Heart right ventricle (tissue), 16 donors: Measurements from ENCODE around the gene FAM89B. TPM values are rescaled to one million over a fixed set of nuclear protein-coding genes. Genes with fewer than 3 reads are reported as not detected.
A peak's percentile ranks its signal among the peaks of the same experiment; 100 is the strongest.
"Not testable (repeated sequence)": the region's sequence is repeated elsewhere in the genome, so short reads cannot be mapped to it uniquely, and the experiment has no call there.

ENCODE experiments used
- ATAC-seq, 8 donors: fragments of 200-7000 bp; cut with Tn5 transposase; one replicate each; pipeline ENCODE4 v1.9.1; 2020; ENCODE audit warnings: mild to moderate bottlenecking in 8 of 8, moderate library complexity in 8 of 8, moderate number of reproducible peaks in 1 of 8
- DNase-seq, 2 donors: peaks; one replicate each; pipeline ENCODE4 v3.0.0-alpha.2; 2020
- H3K27ac ChIP-seq, 10 donors: fragments of 200-600 bp; sonication (generic) in 2 of 10; one replicate each; pipeline versions ENCODE4 v1.5.0 to v1.8.0; 2020 to 2022; ENCODE audit warnings: mild to moderate bottlenecking in 3 of 10
- H3K27me3 ChIP-seq, 7 donors: fragments of 200-600 bp; one replicate each; pipeline ENCODE4 v1.8.0; 2021 to 2022; ENCODE audit warnings: mild to moderate bottlenecking in 2 of 7
- H3K36me3 ChIP-seq, 9 donors: fragments of 200-600 bp; sonication (generic) in 1 of 9; one replicate each; pipeline versions ENCODE4 v1.5.0 to v1.8.0; 2020 to 2022; ENCODE audit warnings: mild to moderate bottlenecking in 2 of 9
- H3K4me1 ChIP-seq, 9 donors: fragments of 200-600 bp; sonication (generic) in 1 of 9; one replicate each; pipeline versions ENCODE4 v1.5.0 to v1.8.0; 2020 to 2022; ENCODE audit warnings: mild to moderate bottlenecking in 4 of 9
- H3K4me3 ChIP-seq, 10 donors: fragments of 200-600 bp; sonication (generic) in 2 of 10; one replicate each; pipeline versions ENCODE4 v1.5.0 to v1.8.0; 2020 to 2022; ENCODE audit warnings: mild to moderate bottlenecking in 7 of 10, moderate library complexity in 2 of 10
- H3K9me3 ChIP-seq, 11 donors: fragments of 200-600 bp in 10 of 11; sonication (generic) in 2 of 11; one replicate each; pipeline versions ENCODE4 v1.5.0 to v1.8.0; 2013 to 2022; ENCODE audit warnings: mild to moderate bottlenecking in 2 of 11, control low read depth in 1 of 11, moderate library complexity in 1 of 11
- CTCF ChIP-seq, 9 donors: fragments of 200-600 bp; sonication (generic) in 2 of 9; IDR thresholded peaks; one replicate each; pipeline versions ENCODE4 v1.5.0 to v1.8.0; 2021 to 2022; ENCODE audit warnings: antibody characterized with exemption in 9 of 9, mild to moderate bottlenecking in 5 of 9, moderate library complexity in 1 of 9
- WGBS, 2 donors: extraction: QIAGEN DNeasy Blood & Tissue Kit; methylation state at CpG; one replicate each; pipeline ENCODE4 v1.1.7; 2013; ENCODE audit warnings: inconsistent platforms in 1 of 2; 5-methylcytosine and 5-hydroxymethylcytosine counted together
- intact Hi-C, 10 donors: fragments of 100-400 bp; cut with DNase I; formaldehyde crosslinking; loops; one replicate each; pipeline versions ENCODE4 v1.11.1 to v1.14.2; 2022
- long read RNA-seq, 3 donors: library from polyadenylated mRNA; unstranded; transcript quantifications; one replicate each; pipeline ENCODE4 v2.0.0, GENCODE V29; 2020 to 2021
- polyA plus RNA-seq, 2 donors: library from polyadenylated mRNA; stranded (reverse); fragments of 200-250 nt; gene quantifications; one replicate each; pipeline ENCODE4 v1.2.3, GENCODE V29; 2013
- total RNA-seq, 10 donors: library from RNA; stranded (reverse); fragmentation: NEBNext Ultra II Directional in 3 of 10; extraction: Animal tissue kit (Norgen Biotek cat#: 25700) in 3 of 10; gene quantifications; one replicate each; pipeline versions ENCODE4 v1.2.1 to v1.2.4, GENCODE V29; 2021 to 2023
- donor health status: Arrhythmogenic right ventricular cardiomyopathy.
- donor health status: ischemic (EF 13 %, LVEDD 7.1; RV severe dilation, severe dysfunction).
- donor health status: healthy with polysubstance abuse.
- donor health status: DM: no; HTN: yes; CAD: no.
- donor health status: DM: no; HTN: no; CAD: no.
- donor health status: ischemic (EF 25% LVEDD 6.9; RV normal size, moderate dysfunction).
- donor health status: ischemic (EF 25% LVEDD 5.7; RV mildly dilated, moderate dysfunction).
- donor health status: healthy.
- donor health status: DM: yes; HTN: yes; CAD: no.
- donor health status: Ischemic cardiomyopathy.
- donor health status: ischemic (EF 35%, LVEDD 5.7; RV mildly dilated, moderate dysfunction).
- donor health status: nonischemic (EF 11% LVEDD 7.7; RV severe dilation, severe dysfunction).
- donor health status: DM: yes; HTN: yes; CAD: no.
- donor health status: PGD.
- donor health status: ischemic (EF 29% LVEDD 5.4; RV normal size, mild dysfunction).
- donor health status: nonischemic (EF 23%, LVEDD 6.1; RV moderate dilation, normal function).

The FAM89B gene
- total RNA-seq, result 10 to 100 TPM; 21.2 to 54.9 (median 29.2) TPM
- 10 to 100 TPM; 42.0 to 55.7 TPM for polyA plus RNA-seq
- long read RNA-seq, donor 1, transcript FAM89B-202 (2 exons, 1,337 nt), result minor isoform, 20 of 81 reads
- long read RNA-seq, donor 1, transcript FAM89B-203 (2 exons, 1,263 nt), result major isoform, 39 of 81 reads
- long read RNA-seq, donor 1, transcript FAM89B-201 (2 exons, 1,409 nt), result minor isoform, 5 of 81 reads
- long read RNA-seq, donor 1, partial matches to known transcripts, result 0 of 81 reads
- long read RNA-seq, donor 1, other reads (novel, unspliced or antisense), result 17 of 81 reads
- long read RNA-seq, donor 2, transcript FAM89B-202 (2 exons, 1,337 nt), result minor isoform, 14 of 44 reads
- long read RNA-seq, donor 2, transcript FAM89B-203 (2 exons, 1,263 nt), result major isoform, 29 of 44 reads
- long read RNA-seq, donor 2, partial matches to known transcripts, result 0 of 44 reads
- long read RNA-seq, donor 2, other reads (novel, unspliced or antisense), result 0 of 44 reads
- long read RNA-seq, donor 3, partial matches to known transcripts, result 0 of 4 reads
- long read RNA-seq, donor 3, other reads (novel, unspliced or antisense), result 2 of 4 reads

GRCh38 chr11:65572356-65573051 is at the start of gene FAM89B:
FAM89B (plus strand) TSS chr11:65572538; CDS start chr11:65572670, 132 bp downstream.
- DNase-seq (peak; percentile 94 to 95), ATAC-seq (peak in 7 of 8 donors; percentile 7 to 27 (median 18))
- Histone ChIP-seq H3K27me3 (no peaks in the 10 kb centered on the region), H3K36me3 (peaks cover 0 to 13% (median 0%) of the 10 kb centered on the region in 9 donors), H3K4me3 (peak within 1 kb of the TSS; percentile 19 to 98 (median 84)), H3K9me3 (no peaks in the 10 kb centered on the region), H3K4me1 (peaks cover 29 to 80% (median 76%) of the 10 kb centered on the region in 9 donors), H3K27ac (peak within 1 kb of the TSS; percentile 89 to 100 (median 96))
- no peak for TF ChIP-seq CTCF (IDR thresholded peaks at IDR 0.05)
- intact Hi-C loops, result loop anchor here in 6 of 10 donors (2.0 to 5.0 kb wide), 5 partner anchors 32 to 345 kb away; partner anchors contain the start of genes MAP3K11 (in 2 of the 6), C11orf68 (in 1 of the 6) and DRAP1 (in 1 of the 6)
- 0% methylated on average over 55 to 86 of the region's 86 CpGs for WGBS, 2 donors

- 71% methylated on average over 18 of the region's 18 CpGs for WGBS, 2 donors
- H3K4me3 ChIP-seq, result peak overlapping the region in 1 of 10 donors; percentile 8
- DNase-seq, result not testable (repeated sequence)
Measured at GRCh38 chr11:65522718-65523630, 49.4 kb upstream of the FAM89B start.

GRCh38 chr11:65523631-65523968 is 48.7 kb upstream of the FAM89B start:
- 92 to 95% methylated on average over 7 of the region's 7 CpGs for WGBS, 2 donors
- H3K9me3 ChIP-seq, intact Hi-C loops, H3K27me3 ChIP-seq, DNase-seq: not testable (repeated sequence)
- H3K4me3 ChIP-seq, result peak overlapping the region in 1 of 10 donors; percentile 8
- ATAC-seq, result peak in 1 of 8 donors; percentile 3
- H3K36me3 ChIP-seq, result peaks cover 0 to 27% (median 11%) of the 10 kb centered on the region in 9 donors
- H3K27ac ChIP-seq, result peak overlapping the region in 2 of 10 donors; percentile 65 to 80
- peaks cover 9 to 39% (median 24%) of the 10 kb centered on the region in 9 donors for H3K4me1 ChIP-seq

More at GRCh38 chr11:65522718-65523630, 49.4 kb upstream of the FAM89B start:
- H3K9me3 ChIP-seq, H3K27me3 ChIP-seq, ATAC-seq, intact Hi-C loops: not testable (repeated sequence)
- peaks cover 0 to 21% (median 11%) of the 10 kb centered on the region in 9 donors for H3K36me3 ChIP-seq
- peaks cover 9 to 39% (median 24%) of the 10 kb centered on the region in 9 donors for H3K4me1 ChIP-seq
- H3K27ac ChIP-seq, result peak overlapping the region in 1 of 10 donors; percentile 80

GRCh38 chr11:65524014-65524740 is 48.2 kb upstream of the FAM89B start:
- peak; percentile 52 to 58 for DNase-seq
- 37 to 39% methylated on average over 12 of the region's 12 CpGs for WGBS, 2 donors

More at GRCh38 chr11:65524014-65524740, 48.2 kb upstream of the FAM89B start:
- Histone ChIP-seq H3K9me3 (no peaks in the 10 kb centered on the region), H3K4me3 (peak overlapping the region in 9 of 10 donors; percentile 17 to 100 (median 44)), H3K36me3 (peaks cover 0 to 33% (median 11%) of the 10 kb centered on the region in 9 donors), H3K4me1 (peaks cover 9 to 39% (median 24%) of the 10 kb centered on the region in 9 donors), H3K27ac (peak overlapping the region in 9 of 10 donors; percentile 53 to 80 (median 65)), H3K27me3 (no peaks in the 10 kb centered on the region)
- no peak for TF ChIP-seq CTCF (IDR thresholded peaks at IDR 0.05)
- ATAC-seq, result peak; percentile 3 to 50 (median 22)
- intact Hi-C loops, result no loop called here
